HepG2 (cell line): Measurements from ENCODE around the gene RASA4B. TPM values are rescaled to one million over a fixed set of nuclear protein-coding genes. Genes with fewer than 3 reads are reported as not detected.
A peak's percentile ranks its signal among the peaks of the same experiment; 100 is the strongest.

ENCODE experiments used
- HOXA3 ChIP-seq: sonication (generic); formaldehyde crosslinking; IDR thresholded peaks from 2 replicates; pipeline ENCODE4 v1.5.0; 2020; ENCODE audit warnings: missing genetic modification reagents
- HOXD1 ChIP-seq: sonication (generic); formaldehyde crosslinking; IDR thresholded peaks from 2 replicates; pipeline ENCODE4 v1.5.0; 2020; ENCODE audit warnings: missing genetic modification reagents
- KAT8 ChIP-seq: IDR thresholded peaks from 2 replicates; pipeline ENCODE4 v1.6.1; 2016; ENCODE audit warnings: missing genetic modification reagents, missing compliant biosample characterization
- MAZ ChIP-seq, 2 experiments: sonication (generic) in 1 of 2; formaldehyde crosslinking in 1 of 2; IDR thresholded peaks; 2 replicates each; pipeline versions ENCODE4 v1.5.0 to v1.6.1; 2012 to 2020; ENCODE audit warnings: low read depth in 2 of 2, mild to moderate bottlenecking in 2 of 2, borderline replicate concordance in 1 of 2, improper control_type of control experiment in 1 of 2, low read length in 1 of 2, missing genetic modification reagents in 1 of 2, moderate library complexity in 1 of 2
- NFKB2 ChIP-seq: sonication (generic); formaldehyde crosslinking; IDR thresholded peaks from 2 replicates; pipeline ENCODE4 v1.4.0; 2020; ENCODE audit warnings: missing genetic modification reagents, borderline replicate concordance
- NFKBIZ ChIP-seq: IDR thresholded peaks from 2 replicates; pipeline ENCODE4 v1.6.1; 2018; ENCODE audit warnings: missing genetic modification reagents, missing compliant biosample characterization
- NR2F6 ChIP-seq, 2 experiments: IDR thresholded peaks; 2 replicates each; pipeline ENCODE4 v1.6.1; 2016; ENCODE audit warnings: antibody characterized with exemption in 1 of 2, mild to moderate bottlenecking in 1 of 2
- POGK ChIP-seq: sonication (generic); formaldehyde crosslinking; conservative IDR thresholded peaks from 2 replicates; pipeline ENCODE4 v1.8.0; 2022; ENCODE audit warnings: mild to moderate bottlenecking, moderate library complexity, missing genetic modification reagents
- RXRA ChIP-seq: sonication (generic); formaldehyde crosslinking; IDR thresholded peaks from 2 replicates; pipeline ENCODE4 v1.5.1; 2020; ENCODE audit warnings: missing genetic modification reagents
- SMARCC2 ChIP-seq: fragments of 450-650 bp; IDR thresholded peaks from 2 replicates; pipeline ENCODE4 v1.6.1; 2017; ENCODE audit warnings: antibody characterized with exemption, mild to moderate bottlenecking
- SP140L ChIP-seq: sonication (generic); formaldehyde crosslinking; IDR thresholded peaks from 2 replicates; pipeline ENCODE4 v1.4.0; 2020; ENCODE audit warnings: missing genetic modification reagents, borderline replicate concordance
- THAP8 ChIP-seq: sonication (generic); formaldehyde crosslinking; IDR thresholded peaks from 2 replicates; pipeline ENCODE4 v1.5.1; 2020; ENCODE audit warnings: missing genetic modification reagents, mild to moderate bottlenecking, borderline replicate concordance
- ZNF367 ChIP-seq: sonication (generic); formaldehyde crosslinking; IDR thresholded peaks from 2 replicates; pipeline ENCODE4 v1.4.0; 2020; ENCODE audit warnings: missing genetic modification reagents, borderline replicate concordance
- ZNF800 ChIP-seq: sonication (generic); formaldehyde crosslinking; IDR thresholded peaks from 2 replicates; pipeline ENCODE4 v1.4.0; 2020; ENCODE audit warnings: missing genetic modification reagents
- ZZZ3 ChIP-seq: sonication (generic); formaldehyde crosslinking; IDR thresholded peaks from 2 replicates; pipeline ENCODE4 v1.4.0; 2020; ENCODE audit warnings: missing genetic modification reagents, mild to moderate bottlenecking, borderline replicate concordance
- polyA plus RNA-seq, 8 experiments: library from polyadenylated mRNA; depleted of rRNA in 3 of 8; stranded (reverse) in 7 of 8; unstranded in 1 of 8; fragments of >200 nt; fragmentation: Illumina TruSeq in 4 of 8; extraction: Trizol in 4 of 8; gene quantifications; 2 replicates each; pipeline versions ENCODE4 v1.2.1 to v1.2.3, GENCODE V29; 2011 to 2016; ENCODE audit warnings: low read depth in 4 of 8, missing spikeins in 1 of 8, mixed read lengths in 1 of 8; ENCODE audit not compliant: insufficient read depth in 1 of 8
- total RNA-seq, 5 experiments: library from RNA; depleted of rRNA; stranded (reverse); fragments of >200 nt; fragmentation: Illumina TruSeq; extraction: Trizol; gene quantifications; 2 replicates each; pipeline ENCODE4 v1.2.3, GENCODE V29; 2016; ENCODE audit warnings: low read depth in 1 of 5
- TF ChIP-seq, protein P1 (sequence below): IDR thresholded peaks from 2 replicates; pipeline ENCODE4 v1.6.1; 2016; ENCODE audit warnings: low read depth, control low read depth
- TF ChIP-seq, protein P2 (sequence below): sonication (generic); formaldehyde crosslinking; IDR thresholded peaks from 2 replicates; pipeline ENCODE4 v1.5.0; 2020; ENCODE audit warnings: mild to moderate bottlenecking, missing genetic modification reagents
- TF ChIP-seq, protein P3 (sequence below): IDR thresholded peaks from 2 replicates; pipeline ENCODE4 v1.6.1; 2016

The RASA4B gene
- total and polyA plus RNA-seq, 2 of the 13 experiments (the other 11 are each of a cell fraction or from before 2014, with no cell fraction given) = 0.82 to 1.3 TPM

- TF ChIP-seq, protein P1, sequence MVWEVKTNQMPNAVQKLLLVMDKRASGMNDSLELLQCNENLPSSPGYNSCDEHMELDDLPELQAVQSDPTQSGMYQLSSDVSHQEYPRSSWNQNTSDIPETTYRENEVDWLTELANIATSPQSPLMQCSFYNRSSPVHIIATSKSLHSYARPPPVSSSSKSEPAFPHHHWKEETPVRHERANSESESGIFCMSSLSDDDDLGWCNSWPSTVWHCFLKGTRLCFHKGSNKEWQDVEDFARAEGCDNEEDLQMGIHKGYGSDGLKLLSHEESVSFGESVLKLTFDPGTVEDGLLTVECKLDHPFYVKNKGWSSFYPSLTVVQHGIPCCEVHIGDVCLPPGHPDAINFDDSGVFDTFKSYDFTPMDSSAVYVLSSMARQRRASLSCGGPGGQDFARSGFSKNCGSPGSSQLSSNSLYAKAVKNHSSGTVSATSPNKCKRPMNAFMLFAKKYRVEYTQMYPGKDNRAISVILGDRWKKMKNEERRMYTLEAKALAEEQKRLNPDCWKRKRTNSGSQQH (CRISPR knock-in tag) = no peak
- TF ChIP-seq NR2F6 (IDR thresholded peaks at IDR 0.05) = no peak
- 0 out of 2 replicates have a peak, but pooled peaks have one; percentile 14 for TF ChIP-seq NR2F6 (CRISPR knock-in tag; IDR thresholded peaks at IDR 0.05)
- no peak for TF ChIP-seq SMARCC2
- TF ChIP-seq NFKB2 (CRISPR knock-in tag) = no peak
- TF ChIP-seq POGK (CRISPR knock-in tag) = 0 out of 2 replicates have a peak, but pooled peaks have one; percentile 29
- TF ChIP-seq HOXD1 (CRISPR knock-in tag) = 0 out of 2 replicates have a peak, but pooled peaks have one; percentile 36
- no peak; the same call in 1 of the 2 replicates for TF ChIP-seq RXRA (CRISPR knock-in tag)
- TF ChIP-seq ZNF367 (CRISPR knock-in tag) = 0 out of 2 replicates have a peak, but pooled peaks have one; percentile 49
- no peak for TF ChIP-seq ZZZ3
- TF ChIP-seq HOXA3 = peak; percentile 78
- no peak for TF ChIP-seq THAP8 (CRISPR knock-in tag)
- no peak for TF ChIP-seq SP140L (CRISPR knock-in tag)
- TF ChIP-seq, protein P2, sequence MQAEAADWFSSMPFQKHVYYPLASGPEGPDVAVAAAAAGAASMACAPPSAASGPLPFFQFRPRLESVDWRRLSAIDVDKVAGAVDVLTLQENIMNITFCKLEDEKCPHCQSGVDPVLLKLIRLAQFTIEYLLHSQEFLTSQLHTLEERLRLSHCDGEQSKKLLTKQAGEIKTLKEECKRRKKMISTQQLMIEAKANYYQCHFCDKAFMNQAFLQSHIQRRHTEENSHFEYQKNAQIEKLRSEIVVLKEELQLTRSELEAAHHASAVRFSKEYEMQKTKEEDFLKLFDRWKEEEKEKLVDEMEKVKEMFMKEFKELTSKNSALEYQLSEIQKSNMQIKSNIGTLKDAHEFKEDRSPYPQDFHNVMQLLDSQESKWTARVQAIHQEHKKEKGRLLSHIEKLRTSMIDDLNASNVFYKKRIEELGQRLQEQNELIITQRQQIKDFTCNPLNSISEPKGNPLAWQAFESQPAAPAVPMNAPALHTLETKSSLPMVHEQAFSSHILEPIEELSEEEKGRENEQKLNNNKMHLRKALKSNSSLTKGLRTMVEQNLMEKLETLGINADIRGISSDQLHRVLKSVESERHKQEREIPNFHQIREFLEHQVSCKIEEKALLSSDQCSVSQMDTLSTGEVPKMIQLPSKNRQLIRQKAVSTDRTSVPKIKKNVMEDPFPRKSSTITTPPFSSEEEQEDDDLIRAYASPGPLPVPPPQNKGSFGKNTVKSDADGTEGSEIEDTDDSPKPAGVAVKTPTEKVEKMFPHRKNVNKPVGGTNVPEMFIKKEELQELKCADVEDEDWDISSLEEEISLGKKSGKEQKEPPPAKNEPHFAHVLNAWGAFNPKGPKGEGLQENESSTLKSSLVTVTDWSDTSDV (CRISPR knock-in tag) = no peak
- TF ChIP-seq, protein P3, sequence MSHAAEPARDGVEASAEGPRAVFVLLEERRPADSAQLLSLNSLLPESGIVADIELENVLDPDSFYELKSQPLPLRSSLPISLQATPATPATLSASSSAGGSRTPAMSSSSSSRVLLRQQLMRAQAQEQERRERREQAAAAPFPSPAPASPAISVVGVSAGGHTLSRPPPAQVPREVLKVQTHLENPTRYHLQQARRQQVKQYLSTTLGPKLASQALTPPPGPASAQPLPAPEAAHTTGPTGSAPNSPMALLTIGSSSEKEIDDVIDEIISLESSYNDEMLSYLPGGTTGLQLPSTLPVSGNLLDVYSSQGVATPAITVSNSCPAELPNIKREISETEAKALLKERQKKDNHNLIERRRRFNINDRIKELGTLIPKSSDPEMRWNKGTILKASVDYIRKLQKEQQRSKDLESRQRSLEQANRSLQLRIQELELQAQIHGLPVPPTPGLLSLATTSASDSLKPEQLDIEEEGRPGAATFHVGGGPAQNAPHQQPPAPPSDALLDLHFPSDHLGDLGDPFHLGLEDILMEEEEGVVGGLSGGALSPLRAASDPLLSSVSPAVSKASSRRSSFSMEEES (CRISPR knock-in tag) = peak; percentile 52
- TF ChIP-seq NFKBIZ (CRISPR knock-in tag) = no peak
- TF ChIP-seq MAZ (IDR thresholded peaks at IDR 0.05; ENCODE audit: borderline replicate concordance, low read depth, low read length) = peak; percentile 32; the same call in 1 of the 2 replicates
- TF ChIP-seq MAZ (CRISPR knock-in tag; IDR thresholded peaks at IDR 0.05; ENCODE audit: low read depth) = no peak
- TF ChIP-seq ZNF800 = 0 out of 2 replicates have a peak, but pooled peaks have one; percentile 50
- peak; percentile 51; the same call in 1 of the 2 replicates for TF ChIP-seq KAT8
Measured at GRCh38 chr7:102451371-102452054, 66.1 kb downstream of the RASA4B start (continued).
